Neural progenitor cell (in vitro differentiated cells): ENCODE measurements around the gene RPTOR.
"Not testable (repeated sequence)": the region's sequence is repeated elsewhere in the genome, so short reads cannot be mapped to it uniquely, and the experiment has no call there.

ENCODE experiments used
- EZH2 ChIP-seq: fragments of 200-600 bp; sonication (generic); IDR thresholded peaks from 2 replicates; pipeline ENCODE4 v1.6.1; 2017; ENCODE audit warnings: antibody characterized with exemption, mild to moderate bottlenecking, moderate library complexity
- TF ChIP-seq, protein P1 (sequence below): fragments of 200-600 bp; sonication (generic); IDR thresholded peaks from 2 replicates; pipeline ENCODE4 v1.5.1; 2017; ENCODE audit warnings: antibody characterized with exemption, mild to moderate bottlenecking

DNA sequence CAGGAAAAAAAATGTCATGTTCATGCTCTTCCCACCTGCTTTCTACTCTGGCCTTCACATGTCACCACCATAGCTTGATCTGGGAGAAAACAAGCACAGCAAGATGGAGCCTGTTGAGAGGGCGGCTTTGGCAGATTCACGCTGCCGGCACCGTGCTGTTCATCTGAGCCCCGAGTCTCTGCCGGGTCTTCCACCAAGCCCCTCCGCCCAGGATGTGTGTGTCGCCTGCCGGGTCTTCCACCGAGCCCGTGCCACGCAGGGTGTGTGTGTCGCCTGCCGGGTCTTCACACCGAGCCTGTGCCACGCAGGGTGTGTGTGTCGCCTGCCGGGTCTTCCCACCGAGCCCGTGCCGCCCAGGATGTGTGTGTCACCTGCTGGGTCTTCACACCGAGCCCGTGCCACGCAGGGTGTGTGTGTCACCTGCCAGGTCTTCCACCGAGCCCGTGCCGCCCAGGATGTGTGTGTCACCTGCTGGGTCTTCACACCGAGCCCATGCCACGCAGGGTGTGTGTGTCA lies 330.9 kb downstream of the RPTOR start:
- TF ChIP-seq, protein P1, sequence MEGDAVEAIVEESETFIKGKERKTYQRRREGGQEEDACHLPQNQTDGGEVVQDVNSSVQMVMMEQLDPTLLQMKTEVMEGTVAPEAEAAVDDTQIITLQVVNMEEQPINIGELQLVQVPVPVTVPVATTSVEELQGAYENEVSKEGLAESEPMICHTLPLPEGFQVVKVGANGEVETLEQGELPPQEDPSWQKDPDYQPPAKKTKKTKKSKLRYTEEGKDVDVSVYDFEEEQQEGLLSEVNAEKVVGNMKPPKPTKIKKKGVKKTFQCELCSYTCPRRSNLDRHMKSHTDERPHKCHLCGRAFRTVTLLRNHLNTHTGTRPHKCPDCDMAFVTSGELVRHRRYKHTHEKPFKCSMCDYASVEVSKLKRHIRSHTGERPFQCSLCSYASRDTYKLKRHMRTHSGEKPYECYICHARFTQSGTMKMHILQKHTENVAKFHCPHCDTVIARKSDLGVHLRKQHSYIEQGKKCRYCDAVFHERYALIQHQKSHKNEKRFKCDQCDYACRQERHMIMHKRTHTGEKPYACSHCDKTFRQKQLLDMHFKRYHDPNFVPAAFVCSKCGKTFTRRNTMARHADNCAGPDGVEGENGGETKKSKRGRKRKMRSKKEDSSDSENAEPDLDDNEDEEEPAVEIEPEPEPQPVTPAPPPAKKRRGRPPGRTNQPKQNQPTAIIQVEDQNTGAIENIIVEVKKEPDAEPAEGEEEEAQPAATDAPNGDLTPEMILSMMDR, result not testable (repeated sequence)
- TF ChIP-seq EZH2, result not testable (repeated sequence)
